ENCODE results near the gene MYBPH. TPM values are rescaled to one million over a fixed set of nuclear protein-coding genes. Genes with fewer than 3 reads are reported as not detected.

The MYBPH gene
- total RNA-seq, 1 experiment from 2014 or later = not detected

DNA sequence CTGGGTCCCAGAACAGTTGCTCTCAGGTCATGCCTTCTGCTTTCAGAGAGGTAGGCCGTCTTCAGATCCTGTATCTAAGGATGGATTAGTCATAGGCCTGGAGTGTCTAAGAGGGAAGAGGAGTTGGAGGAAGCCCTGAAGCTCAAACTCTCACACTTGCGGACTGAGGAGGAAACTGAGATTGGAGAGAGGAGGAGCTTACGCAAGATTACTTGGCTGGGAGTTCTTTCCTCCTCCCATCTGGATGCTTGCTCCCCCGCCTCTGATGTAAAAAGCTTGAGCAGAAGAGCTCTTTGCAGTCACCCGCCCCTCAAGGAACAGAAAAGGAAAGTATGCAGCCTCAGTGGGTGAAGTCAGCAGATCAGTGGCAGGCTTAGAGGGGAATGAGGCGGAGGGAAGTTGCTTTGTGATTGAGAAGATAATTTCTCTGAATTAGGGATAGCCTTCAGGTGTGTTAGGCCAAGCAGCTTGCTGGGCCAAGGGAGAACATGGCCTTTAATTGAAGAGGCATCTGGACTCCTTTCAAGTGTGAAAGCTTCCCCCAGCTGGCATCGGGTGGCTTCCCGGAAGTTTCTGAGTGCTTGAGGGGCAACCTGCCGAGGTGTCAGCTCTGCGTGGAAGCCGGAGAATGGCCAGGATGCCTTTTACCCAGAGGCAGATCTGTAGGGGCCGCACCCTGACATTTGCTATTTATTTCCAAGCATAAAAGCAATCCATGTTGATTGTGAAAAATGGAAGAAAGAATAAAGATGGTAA, 41.5 kb downstream of the MYBPH start:
- ChIA-PET CTCF (no interaction called here), POLR2A (ENCODE audit: low non-redundant PET) (no interaction called here)
- Histone ChIP-seq H3K36me3 (ENCODE audit: insufficient read depth, low read length, poor library complexity, severe bottlenecking) (no peaks in the 10 kb centered on the region), H3K9me3 (ENCODE audit: low read depth, low read length, poor library complexity, severe bottlenecking) (no peaks in the 10 kb centered on the region), H3K27ac (ENCODE audit: low read depth, low read length, poor library complexity, severe bottlenecking) (no peak overlapping the region), H3K4me3 (ENCODE audit: low read depth, low read length, poor library complexity, severe bottlenecking) (no peak overlapping the region), H3K4me1 (ENCODE audit: insufficient read depth, low read length, poor library complexity, severe bottlenecking) (no peaks in the 10 kb centered on the region), H3K27me3 (replicated peaks; ENCODE audit: insufficient read depth, low read depth, low read length, poor library complexity) (no peaks in the 10 kb centered on the region)
- no TSS peak for BruUV-seq (replicated peaks)
- no peak for DNase-seq (ENCODE audit: low spot score)
- no peak for TF ChIP-seq EZH2 (IDR thresholded peaks at IDR 0.05; ENCODE audit: borderline replicate concordance, low read depth, low read length, poor library complexity, severe bottlenecking)
- TF ChIP-seq, protein P1, sequence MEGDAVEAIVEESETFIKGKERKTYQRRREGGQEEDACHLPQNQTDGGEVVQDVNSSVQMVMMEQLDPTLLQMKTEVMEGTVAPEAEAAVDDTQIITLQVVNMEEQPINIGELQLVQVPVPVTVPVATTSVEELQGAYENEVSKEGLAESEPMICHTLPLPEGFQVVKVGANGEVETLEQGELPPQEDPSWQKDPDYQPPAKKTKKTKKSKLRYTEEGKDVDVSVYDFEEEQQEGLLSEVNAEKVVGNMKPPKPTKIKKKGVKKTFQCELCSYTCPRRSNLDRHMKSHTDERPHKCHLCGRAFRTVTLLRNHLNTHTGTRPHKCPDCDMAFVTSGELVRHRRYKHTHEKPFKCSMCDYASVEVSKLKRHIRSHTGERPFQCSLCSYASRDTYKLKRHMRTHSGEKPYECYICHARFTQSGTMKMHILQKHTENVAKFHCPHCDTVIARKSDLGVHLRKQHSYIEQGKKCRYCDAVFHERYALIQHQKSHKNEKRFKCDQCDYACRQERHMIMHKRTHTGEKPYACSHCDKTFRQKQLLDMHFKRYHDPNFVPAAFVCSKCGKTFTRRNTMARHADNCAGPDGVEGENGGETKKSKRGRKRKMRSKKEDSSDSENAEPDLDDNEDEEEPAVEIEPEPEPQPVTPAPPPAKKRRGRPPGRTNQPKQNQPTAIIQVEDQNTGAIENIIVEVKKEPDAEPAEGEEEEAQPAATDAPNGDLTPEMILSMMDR (conservative IDR thresholded peaks at IDR 0.05; ENCODE audit: low read depth, low read length) = no peak
- intact Hi-C loops (cut with micrococcal nuclease; ENCODE audit: unreplicated experiment) = no loop called here

DNA sequence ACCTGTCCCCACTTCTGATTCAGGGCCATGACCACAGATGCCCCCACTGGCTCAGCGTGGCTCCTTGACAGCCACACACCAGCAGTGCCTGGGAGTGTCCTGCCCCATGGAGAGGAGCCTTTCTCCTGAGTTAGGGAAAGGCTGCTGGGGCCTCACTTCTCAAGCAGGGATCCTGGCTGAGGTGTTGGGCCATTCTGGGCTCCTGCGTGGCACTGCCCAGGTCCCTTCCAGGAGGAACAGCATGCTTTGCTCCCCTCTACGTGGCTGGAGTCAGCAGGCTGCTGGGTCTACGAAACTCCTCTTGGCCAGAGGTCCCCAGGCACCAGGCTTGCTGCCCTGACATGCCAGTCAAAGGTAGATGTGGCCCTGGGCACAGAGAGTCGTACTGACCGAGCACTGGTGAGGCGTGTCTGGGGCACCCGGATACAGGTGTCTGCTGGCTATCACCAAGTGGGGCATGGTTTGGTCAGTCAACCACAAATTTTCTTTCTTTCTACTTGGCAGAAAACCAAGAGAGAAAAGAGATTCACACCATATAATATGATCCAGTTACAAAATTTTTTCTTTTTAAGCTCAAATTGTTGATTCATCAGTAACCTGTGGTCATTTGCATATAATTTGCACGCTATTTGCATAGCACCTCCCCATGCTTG, 44.0 kb downstream of the MYBPH start:
- intact Hi-C loops (cut with micrococcal nuclease; ENCODE audit: unreplicated experiment) = no loop called here
- DNase-seq (ENCODE audit: low spot score) = no peak
- BruUV-seq (replicated peaks) = no TSS peak

DNA sequence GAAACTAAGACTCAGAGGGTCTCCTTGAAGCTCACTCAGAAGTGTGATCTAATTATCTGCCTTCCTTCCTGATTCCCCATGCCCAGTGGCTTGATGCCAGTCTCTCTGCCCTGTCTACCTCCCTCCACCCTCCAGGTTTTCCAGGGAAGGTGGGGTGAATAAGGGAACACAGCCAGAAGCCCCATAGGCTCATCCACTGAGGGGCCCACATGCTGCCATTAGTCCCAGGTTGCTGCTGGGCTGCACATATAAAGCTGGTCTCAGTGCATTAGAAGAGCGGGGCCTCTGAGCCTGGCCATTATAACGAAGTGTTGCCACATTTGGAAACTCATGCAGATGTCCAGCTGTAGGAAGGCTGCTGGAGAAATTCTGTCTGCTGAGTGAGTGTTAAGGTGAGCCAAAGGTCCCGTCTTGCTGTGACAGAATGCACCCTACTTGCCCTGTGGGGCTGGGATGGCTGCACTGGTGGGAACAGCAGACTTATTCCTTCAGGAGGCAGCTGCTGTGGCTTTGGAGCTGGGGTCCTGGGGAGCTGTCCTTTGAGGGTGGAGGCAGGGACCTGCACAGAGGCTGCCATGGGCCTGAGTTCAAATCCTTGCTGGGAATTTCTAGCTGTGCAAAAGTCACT, 45.2 kb downstream of the MYBPH start:
- Histone ChIP-seq H3K27ac (ENCODE audit: low read depth, low read length, poor library complexity, severe bottlenecking) (no peak overlapping the region), H3K36me3 (ENCODE audit: insufficient read depth, low read length, poor library complexity, severe bottlenecking) (no peaks in the 10 kb centered on the region), H3K27me3 (replicated peaks; ENCODE audit: insufficient read depth, low read depth, low read length, poor library complexity) (peaks cover 23% of the 10 kb centered on the region), H3K4me1 (ENCODE audit: insufficient read depth, low read length, poor library complexity, severe bottlenecking) (peaks cover 15% of the 10 kb centered on the region), H3K4me3 (ENCODE audit: low read depth, low read length, poor library complexity, severe bottlenecking) (no peak overlapping the region), H3K9me3 (ENCODE audit: low read depth, low read length, poor library complexity, severe bottlenecking) (no peaks in the 10 kb centered on the region)
- ChIA-PET POLR2A (ENCODE audit: low non-redundant PET) (no interaction called here), CTCF (no interaction called here)
- TF ChIP-seq EZH2 (IDR thresholded peaks at IDR 0.05; ENCODE audit: borderline replicate concordance, low read depth, low read length, poor library complexity, severe bottlenecking) = no peak
- TF ChIP-seq, protein P1 (conservative IDR thresholded peaks at IDR 0.05; ENCODE audit: low read depth, low read length) = no peak
- BruUV-seq (replicated peaks) = no TSS peak
- intact Hi-C loops (cut with micrococcal nuclease; ENCODE audit: unreplicated experiment) = no loop called here
- DNase-seq (ENCODE audit: low spot score) = no peak

More for the DNA sequence above, 44.0 kb downstream of the MYBPH start:
- TF ChIP-seq, protein P1 (conservative IDR thresholded peaks at IDR 0.05; ENCODE audit: low read depth, low read length) = no peak
- no peak for TF ChIP-seq EZH2 (IDR thresholded peaks at IDR 0.05; ENCODE audit: borderline replicate concordance, low read depth, low read length, poor library complexity, severe bottlenecking)
- CTCF ChIA-PET = no interaction called here
- no peaks in the 10 kb centered on the region for H3K9me3 ChIP-seq (ENCODE audit: low read depth, low read length, poor library complexity, severe bottlenecking)
- POLR2A ChIA-PET (ENCODE audit: low non-redundant PET) = no interaction called here
- H3K36me3 ChIP-seq (ENCODE audit: insufficient read depth, low read length, poor library complexity, severe bottlenecking) = no peaks in the 10 kb centered on the region
- H3K4me1 ChIP-seq (ENCODE audit: insufficient read depth, low read length, poor library complexity, severe bottlenecking) = peaks cover 15% of the 10 kb centered on the region
- H3K27me3 ChIP-seq (replicated peaks; ENCODE audit: insufficient read depth, low read depth, low read length, poor library complexity) = peaks cover 21% of the 10 kb centered on the region
- H3K27ac ChIP-seq (ENCODE audit: low read depth, low read length, poor library complexity, severe bottlenecking) = no peak overlapping the region
- H3K4me3 ChIP-seq (ENCODE audit: low read depth, low read length, poor library complexity, severe bottlenecking) = no peak overlapping the region
